ENCODE data around the gene ZNF805. TPM values are rescaled to one million over a fixed set of nuclear protein-coding genes. Genes with fewer than 3 reads are reported as not detected.

Gene ZNF805
- total and polyA plus RNA-seq, 2 of the 13 experiments (the other 11 are each of a cell fraction or from before 2014, with no cell fraction given): 5.1 to 12.8 TPM

DNA sequence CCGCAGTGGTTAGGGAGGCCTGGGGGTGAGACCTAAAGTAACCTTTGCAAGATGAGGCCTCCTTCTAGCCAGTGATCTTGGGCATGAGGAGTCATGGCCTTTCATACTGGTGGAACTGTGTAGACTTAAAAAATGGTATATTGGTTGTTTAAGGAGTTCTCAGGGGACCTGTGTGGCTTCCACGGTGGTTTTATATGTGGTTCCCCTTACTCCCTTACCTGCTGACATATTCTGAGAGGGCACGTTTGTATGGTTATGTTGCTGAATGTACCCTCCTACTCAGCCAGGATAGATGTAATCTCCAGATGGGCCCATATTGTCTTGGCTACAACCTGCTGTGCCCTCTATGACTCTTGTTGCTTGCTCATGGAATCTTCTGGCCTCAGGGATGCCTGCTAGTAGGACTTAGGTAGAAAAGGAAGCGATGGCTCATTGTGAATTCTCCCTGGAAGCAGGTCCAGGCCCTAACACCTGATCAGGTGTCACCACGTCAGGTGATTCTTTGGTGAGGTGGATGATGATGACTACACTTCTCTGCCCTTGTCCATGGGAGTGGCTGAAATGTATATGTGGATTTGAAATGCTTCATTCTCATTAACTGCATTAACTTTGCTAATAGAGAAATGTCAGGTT lies 41.7 kb downstream of the ZNF805 start:
- intact Hi-C loops (cut with micrococcal nuclease; ENCODE audit: unreplicated experiment) (no loop called here), in situ Hi-C loops (cut with HindIII; ENCODE audit: extremely low pct_ligation_motif_present, low pct_unique_long_range_greater_than_20kb) (loop anchor here (5.0 kb wide), 1 partner anchor 40 kb away; the partner anchor contains the start of gene ZNF805)
- H3K4me2 ChIP-seq (ENCODE audit: low read depth, low read length): peak overlapping the region; percentile 80
- 76% methylated on average over 5 of the region's 5 CpGs for WGBS (ENCODE audit: low lambda C conversion rate)
- H3K4me1 ChIP-seq (ENCODE audit: insufficient read depth, low read length): peaks cover 47% of the 10 kb centered on the region
- ATAC-seq (no peak), DNase-seq (ENCODE audit: low spot score) (no peak), FAIRE-seq (no peak)
- H3K27ac ChIP-seq (ENCODE audit: extremely low read length, insufficient read depth, low read length): peak overlapping the region; percentile 3
- ChIA-PET CTCF (ENCODE audit: low intra/inter-chr PET ratio, low total read pairs) (no interaction called here), POLR2A (interaction anchor here (1.0 kb wide), 1 partner anchor 42 kb away, joined by 4 read pairs; the partner anchor contains the start of gene ZNF805)
- BruUV-seq (replicated peaks): no TSS peak
- peak overlapping the region; percentile 41 to 95 (median 79); a peak in 5 of 6 replicates for H3K4me3 ChIP-seq (replicated peaks in 1 of 3; ENCODE audit: insufficient read depth in 1 of 3, low read depth in 2 of 3, low read length in 3 of 3)
- H3K9me3 ChIP-seq (ENCODE audit: low read length): no peaks in the 10 kb centered on the region
- peaks cover 23% of the 10 kb centered on the region for H4K20me1 ChIP-seq (ENCODE audit: insufficient read depth, low read length)
- TF ChIP-seq JUNB (CRISPR knock-in tag; IDR thresholded peaks at IDR 0.05; ENCODE audit: borderline replicate concordance) (no peak), ZNF747 (CRISPR knock-in tag; IDR thresholded peaks at IDR 0.05; ENCODE audit: borderline replicate concordance) (no peak), HNRNPLL (IDR thresholded peaks at IDR 0.05; ENCODE audit: low read depth, low read length, poor library complexity, severe bottlenecking) (no peak), HOXA5 (CRISPR knock-in tag; IDR thresholded peaks at IDR 0.05) (no peak), MEF2D (CRISPR knock-in tag; IDR thresholded peaks at IDR 0.05) (no peak), ISX (CRISPR knock-in tag; conservative IDR thresholded peaks at IDR 0.05) (no peak), SNAPC5 (CRISPR knock-in tag; IDR thresholded peaks at IDR 0.05; ENCODE audit: borderline replicate concordance) (no peak), STAG1 (CRISPR knock-in tag; IDR thresholded peaks at IDR 0.05) (no peak), ZBTB8A (CRISPR knock-in tag; IDR thresholded peaks at IDR 0.05; ENCODE audit: borderline replicate concordance, low read depth) (no peak), FOXK2 (IDR thresholded peaks at IDR 0.05) (no peak), RAD21 (CRISPR knock-in tag; IDR thresholded peaks at IDR 0.05) (no peak), ZNF737 (CRISPR knock-in tag; IDR thresholded peaks at IDR 0.05; ENCODE audit: borderline replicate concordance) (no peak), ZFP37 (CRISPR knock-in tag; IDR thresholded peaks at IDR 0.05; ENCODE audit: borderline replicate concordance) (no peak), ZNF660 (CRISPR knock-in tag; IDR thresholded peaks at IDR 0.05; ENCODE audit: borderline replicate concordance, low read depth) (no peak), SMARCC2 (IDR thresholded peaks at IDR 0.05) (no peak)
- TF ChIP-seq, protein P1, sequence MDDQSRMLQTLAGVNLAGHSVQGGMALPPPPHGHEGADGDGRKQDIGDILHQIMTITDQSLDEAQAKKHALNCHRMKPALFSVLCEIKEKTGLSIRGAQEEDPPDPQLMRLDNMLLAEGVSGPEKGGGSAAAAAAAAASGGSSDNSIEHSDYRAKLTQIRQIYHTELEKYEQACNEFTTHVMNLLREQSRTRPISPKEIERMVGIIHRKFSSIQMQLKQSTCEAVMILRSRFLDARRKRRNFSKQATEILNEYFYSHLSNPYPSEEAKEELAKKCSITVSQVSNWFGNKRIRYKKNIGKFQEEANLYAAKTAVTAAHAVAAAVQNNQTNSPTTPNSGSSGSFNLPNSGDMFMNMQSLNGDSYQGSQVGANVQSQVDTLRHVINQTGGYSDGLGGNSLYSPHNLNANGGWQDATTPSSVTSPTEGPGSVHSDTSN (CRISPR knock-in tag; IDR thresholded peaks at IDR 0.05; ENCODE audit: borderline replicate concordance): no peak
- TF ChIP-seq, protein P2, sequence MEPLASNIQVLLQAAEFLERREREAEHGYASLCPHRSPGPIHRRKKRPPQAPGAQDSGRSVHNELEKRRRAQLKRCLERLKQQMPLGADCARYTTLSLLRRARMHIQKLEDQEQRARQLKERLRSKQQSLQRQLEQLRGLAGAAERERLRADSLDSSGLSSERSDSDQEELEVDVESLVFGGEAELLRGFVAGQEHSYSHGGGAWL (CRISPR knock-in tag; IDR thresholded peaks at IDR 0.05): no peak
- peaks cover 65% of the 10 kb centered on the region for H3K79me2 ChIP-seq (ENCODE audit: insufficient read depth, low read length)
- no peaks in the 10 kb centered on the region; a peak in 1 of 5 replicates for H3K27me3 ChIP-seq (ENCODE audit: control insufficient read depth in 1 of 2, insufficient read depth in 2 of 2, low read length in 2 of 2)
- H3K36me3 ChIP-seq (replicated peaks in 1 of 2; ENCODE audit: control insufficient read depth in 1 of 2, insufficient read depth in 2 of 2, low read length in 2 of 2): peaks cover 17 to 33% of the 10 kb centered on the region in 2 experiments
- H2AFZ ChIP-seq (ENCODE audit: low read length): no peak overlapping the region
- peak overlapping the region; percentile 37 for H3K9ac ChIP-seq (ENCODE audit: insufficient read depth, low read depth, low read length)

All from HepG2 (cell line).